GM18868 (cell line): ENCODE data around the gene METTL25B.

Experiments used
- ATAC-seq: cut with Tn5 transposase; IDR thresholded peaks from one replicate; pipeline ENCODE4 v1.9.1; 2021; ENCODE audit warnings: mild to moderate bottlenecking, moderate library complexity; ENCODE audit not compliant: unreplicated experiment

Gene METTL25B

DNA sequence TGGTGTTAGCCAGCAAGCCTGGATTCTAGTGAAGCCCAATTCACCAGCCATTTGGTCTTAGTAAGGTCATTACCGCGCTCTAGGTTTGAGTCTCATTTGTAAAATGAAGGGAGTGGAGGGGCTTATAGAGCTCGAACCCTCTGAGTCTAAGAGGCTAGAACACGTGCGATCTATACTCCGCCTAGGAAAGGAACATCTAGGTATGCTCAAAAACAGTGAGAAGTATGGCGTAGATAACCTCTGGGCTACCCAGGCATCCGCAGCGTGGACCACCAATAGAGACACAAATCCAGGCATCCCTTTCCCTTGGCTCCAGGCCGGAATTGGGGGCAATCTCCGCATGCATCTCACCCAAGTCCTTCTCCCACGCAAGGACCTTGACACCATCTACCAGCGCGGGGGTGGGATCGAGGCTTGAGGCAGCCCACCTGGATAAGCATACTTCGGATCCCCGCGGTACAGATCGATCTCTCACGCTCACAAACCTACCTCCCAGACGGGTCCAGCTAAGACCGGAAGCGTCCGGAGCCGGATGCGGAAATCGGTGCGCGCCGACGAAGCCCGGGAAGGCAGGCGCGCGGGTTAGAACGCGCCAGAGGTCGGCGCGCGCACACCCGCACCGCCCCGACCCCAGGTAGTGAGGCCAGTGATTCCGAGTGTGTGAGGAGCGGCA is at the start of gene METTL25B:
Gene METTL25B (plus strand): TSS at position 544 of the 673 bp plus-strand sequence. CDS start 636 bp downstream, outside the sequence.
- ATAC-seq: peak; percentile 56

DNA sequence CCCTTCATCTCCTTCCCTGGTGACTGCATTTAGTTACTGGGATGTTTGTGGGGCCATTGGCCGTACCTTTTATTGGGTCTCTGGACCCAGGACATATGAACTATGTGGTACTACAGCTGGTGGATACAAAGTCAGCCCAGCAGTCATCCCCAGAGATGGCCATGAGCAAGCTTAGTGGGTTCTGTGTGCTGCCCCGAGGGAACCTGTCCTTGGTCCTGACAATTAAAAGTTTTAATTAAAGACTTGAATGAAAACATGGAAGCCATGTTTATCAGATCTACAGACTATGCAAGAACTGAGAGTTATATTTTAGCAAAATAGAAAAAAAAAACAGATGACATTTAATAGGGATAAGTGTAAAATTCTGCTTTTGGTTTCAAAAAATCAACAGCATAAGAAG is 48.2 kb upstream of the METTL25B start:
- no peak for ATAC-seq

DNA sequence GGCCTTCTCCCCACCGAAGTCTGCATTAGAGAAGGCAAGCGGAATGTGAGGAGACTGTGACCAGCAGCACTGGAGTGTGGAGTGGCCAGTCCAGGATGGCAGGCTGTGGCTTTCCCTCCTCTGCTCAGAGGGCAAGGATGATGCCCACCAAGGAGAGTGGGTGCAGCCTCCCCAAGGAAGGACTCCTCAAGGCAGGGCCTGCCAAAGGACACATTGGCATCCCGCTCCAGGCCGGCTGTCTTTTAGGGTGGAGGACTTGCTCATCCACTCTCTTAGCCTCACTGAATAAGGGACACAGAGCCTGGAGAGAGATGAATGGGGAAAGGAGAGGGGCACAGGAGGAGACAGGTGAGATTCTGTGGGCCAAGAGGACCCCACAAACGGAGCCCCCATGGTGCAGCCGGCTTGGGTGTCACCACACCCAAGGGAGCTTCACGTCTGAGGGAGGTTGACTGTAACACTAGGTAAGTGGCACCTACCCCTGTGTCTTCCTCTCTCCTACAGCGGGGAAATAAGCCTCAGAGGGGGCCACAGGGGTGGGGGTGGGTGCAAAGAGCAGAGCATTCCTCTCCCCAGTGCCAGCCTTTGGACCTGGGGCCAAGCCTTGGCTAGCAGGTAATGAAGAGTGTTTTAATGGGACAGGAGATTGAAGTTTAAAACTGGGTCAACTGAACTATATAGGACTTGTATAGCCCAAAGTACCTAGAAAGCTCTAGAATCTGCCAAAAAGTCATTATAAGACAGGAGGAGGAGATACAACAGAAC is 46.9 kb upstream of the METTL25B start:
- ATAC-seq: no peak

DNA sequence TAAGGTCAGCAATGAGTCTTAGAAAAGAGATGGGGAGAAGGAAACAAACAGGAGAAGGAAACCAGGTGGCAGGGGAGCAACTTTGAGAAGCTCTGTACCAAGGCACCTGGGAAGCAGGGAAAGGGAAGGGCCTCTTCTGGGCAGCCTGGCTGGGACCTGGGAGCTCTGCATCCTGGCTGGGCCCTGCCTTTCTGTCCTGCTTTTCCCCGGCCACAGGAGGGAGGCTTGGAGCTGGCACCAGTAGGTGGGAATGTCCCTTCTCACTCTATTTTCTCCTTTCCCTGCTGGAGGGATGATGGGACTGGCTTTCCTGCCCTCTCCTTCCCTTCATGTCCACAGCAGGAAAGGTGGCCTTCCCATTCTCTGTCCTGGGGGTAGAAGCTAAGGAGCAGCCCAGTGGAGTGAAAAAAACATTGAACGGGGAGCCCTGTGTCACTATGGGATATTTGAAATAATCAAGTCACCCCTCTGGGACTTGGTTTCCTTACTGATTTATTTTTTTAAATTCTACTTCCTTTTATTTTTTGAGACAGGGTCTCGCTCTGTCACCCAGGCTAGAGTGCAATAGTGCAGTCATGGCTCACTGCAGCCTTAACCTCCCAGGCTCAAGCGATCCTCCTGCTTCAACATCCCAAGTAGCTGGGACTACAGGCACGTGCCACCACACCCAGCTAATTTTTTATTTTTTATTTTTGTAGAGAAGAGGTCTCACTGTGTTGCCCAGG is 45.9 kb upstream of the METTL25B start:
- no peak for ATAC-seq

DNA sequence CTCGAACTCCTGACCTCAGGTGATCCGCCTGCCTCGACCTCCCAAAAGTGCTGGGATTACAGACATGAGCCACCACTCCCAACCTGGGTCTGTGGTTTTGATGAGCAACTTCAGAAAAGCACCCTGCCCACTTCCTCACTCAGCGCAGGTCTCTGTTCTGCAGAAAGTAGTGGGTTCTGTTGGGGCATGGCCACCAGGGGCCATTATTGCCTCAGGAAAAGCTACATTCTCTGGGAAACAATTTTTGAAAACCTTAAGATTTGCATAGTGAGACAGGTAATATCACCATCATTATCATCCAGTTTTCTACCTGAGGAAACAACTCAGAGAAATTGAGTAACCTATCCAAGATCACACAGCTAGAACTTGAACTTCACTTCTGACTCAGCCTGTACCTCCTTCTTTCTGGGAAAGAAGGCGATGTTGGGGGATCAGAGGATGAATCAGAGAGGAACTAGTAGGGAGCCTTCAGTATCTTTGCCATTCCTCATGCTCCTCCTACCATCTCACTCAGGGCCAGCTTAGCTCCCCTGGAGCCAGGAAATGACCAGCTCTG is 44.0 kb upstream of the METTL25B start:
- ATAC-seq: no peak

DNA sequence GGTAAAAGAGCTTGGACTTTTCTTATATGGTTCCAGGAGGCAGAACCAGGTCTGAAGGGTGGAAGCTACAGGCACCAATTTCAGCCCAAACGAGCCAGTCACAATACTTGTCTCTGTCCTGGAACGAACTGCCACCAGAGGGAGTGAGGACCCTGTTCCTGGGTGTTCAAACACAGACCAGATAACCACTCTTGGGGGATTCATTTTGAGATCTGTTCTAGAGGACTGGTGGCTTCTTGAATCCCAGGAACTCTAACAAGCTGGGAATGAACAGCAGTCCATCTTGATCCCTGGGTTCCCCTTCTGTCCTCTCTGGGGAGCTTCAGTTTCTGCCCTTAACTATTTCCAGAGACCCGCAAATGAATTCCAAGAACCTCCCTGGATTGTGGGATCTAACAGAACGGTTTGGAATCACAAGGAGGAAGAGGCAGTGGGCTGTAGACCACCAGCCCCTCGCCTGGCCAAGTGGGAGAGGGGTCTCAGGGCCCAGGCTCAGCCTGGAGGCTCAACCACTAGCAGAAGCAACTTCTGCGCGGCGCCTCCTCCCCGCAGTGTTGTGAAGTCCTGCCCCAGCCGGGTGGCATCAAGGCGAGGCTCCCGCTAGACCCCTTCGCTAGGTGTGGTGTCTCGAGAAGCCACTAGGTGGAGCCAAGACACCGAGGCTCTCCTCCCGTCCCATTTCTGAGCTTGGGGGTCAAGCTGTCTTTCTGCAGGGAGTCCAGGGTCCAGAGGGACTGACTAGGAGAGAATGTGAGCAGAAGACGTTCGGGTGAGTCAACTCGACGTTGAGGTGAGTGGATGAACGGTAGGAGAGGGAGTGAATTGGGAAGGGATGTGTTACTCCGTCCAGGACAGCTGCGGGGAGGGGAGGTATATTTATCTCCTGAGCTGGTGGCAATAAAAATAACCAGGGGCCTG is 39.0 kb upstream of the METTL25B start:
- ATAC-seq: peak; percentile 63

DNA sequence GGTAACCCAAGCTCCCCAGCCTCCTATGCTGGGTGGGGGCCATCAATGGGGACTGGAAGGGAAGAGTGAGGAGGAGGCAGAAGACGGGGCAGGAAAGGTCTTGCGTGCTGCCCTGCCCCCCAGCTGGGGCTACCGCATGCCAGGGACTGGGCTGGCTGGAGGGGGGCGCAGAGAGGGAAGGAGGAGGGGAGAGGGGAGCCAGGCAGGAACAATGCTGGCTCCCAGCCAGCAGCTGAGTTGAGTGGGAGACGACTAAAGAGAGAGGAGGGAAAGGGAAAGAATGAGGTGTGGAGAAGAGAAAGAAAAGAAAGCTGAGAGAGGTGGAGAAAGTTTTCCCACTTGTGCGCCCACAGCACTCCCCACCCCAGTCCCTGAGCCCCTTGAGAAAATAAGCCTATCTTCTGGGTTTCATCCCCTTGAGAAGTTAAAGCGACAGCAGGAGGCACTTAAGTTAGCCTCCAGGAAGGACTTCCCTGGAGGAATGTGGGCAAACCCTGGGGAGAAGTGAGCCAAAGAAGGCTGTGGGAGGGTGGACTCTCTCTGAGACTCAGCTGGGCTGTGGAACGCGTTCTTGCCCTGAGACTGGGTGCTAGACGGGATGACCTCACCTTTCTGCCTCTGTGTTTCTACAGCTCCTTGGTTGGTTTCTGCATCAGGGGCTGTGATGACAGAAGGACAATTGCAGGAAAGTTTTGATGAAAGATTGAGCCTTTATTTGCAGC is 38.2 kb upstream of the METTL25B start:
- ATAC-seq: no peak

DNA sequence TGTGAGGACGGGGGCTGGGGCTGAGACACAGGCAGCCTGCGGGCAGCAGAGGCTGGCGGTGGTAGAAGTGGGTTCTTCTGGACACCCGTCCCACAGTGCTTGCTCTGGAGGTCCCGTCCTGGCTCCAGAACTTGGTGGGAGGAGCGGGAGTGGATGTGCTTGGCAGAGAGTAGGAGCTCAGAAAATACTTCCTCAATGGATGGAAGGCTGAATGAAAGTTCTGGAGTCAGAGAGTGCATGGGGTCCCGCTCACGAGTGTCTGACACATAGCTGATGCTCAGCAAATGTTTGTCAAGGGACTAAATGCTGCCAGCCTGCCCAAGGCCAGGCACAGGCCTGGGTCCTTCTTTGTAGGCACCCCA is 37.6 kb upstream of the METTL25B start:
- no peak for ATAC-seq

DNA sequence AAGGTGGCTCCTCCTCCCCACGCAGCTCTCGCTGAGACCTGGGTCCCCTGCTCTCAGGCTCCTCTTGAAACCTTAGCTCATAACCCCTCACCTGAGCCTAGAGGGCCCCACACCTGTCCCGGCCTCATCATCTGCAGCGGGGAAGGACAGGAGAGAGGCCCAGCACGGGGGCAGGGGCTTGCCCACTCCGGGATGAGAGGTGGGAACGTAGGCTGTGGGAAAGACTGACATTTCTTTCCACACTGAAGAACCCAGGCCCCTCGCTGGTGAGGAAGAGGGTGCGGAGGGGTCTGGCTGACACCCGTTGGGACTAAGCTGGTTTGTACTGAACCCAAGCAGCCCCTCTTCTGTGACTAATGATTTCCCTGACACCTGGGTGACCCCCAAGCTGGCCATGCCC is 37.1 kb upstream of the METTL25B start:
- ATAC-seq: no peak

DNA sequence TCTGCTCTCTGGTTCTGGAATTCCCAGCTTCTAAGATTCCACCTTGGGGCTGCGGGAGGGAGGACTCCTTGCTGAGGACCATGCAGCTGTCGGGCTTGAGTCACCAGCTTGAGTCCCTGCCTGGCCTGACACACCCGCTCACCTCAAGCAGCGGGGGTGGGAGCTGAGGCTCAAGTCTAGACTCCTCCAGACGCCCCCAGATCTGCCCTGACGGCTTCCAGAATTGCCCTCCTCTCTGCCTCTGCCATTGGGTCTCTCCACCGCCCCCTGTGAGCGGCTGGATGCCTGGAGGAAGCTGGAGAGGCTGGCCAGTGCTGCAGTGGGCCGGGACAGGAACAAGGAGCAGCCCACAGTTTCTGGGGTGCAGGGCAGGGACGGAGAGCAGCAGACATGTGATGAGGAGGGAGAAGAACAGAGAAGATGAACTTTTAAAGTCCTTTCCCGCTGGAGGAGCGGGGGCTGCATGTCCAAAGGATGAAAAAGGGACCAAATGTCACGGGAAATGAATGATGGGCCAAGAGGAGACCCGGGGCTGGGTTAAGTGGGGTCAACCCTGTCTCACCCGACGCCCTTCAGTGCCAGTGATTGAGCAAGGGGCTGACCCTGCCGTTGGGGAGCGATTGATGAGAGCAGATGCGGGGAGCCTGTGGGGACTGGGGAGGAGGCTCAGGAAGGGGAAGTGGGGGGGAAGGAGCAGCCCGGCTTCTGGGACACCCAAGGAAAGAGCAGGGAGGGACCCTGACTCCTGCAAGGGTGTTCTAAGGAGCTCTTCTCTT is 36.4 kb upstream of the METTL25B start:
- ATAC-seq: no peak

DNA sequence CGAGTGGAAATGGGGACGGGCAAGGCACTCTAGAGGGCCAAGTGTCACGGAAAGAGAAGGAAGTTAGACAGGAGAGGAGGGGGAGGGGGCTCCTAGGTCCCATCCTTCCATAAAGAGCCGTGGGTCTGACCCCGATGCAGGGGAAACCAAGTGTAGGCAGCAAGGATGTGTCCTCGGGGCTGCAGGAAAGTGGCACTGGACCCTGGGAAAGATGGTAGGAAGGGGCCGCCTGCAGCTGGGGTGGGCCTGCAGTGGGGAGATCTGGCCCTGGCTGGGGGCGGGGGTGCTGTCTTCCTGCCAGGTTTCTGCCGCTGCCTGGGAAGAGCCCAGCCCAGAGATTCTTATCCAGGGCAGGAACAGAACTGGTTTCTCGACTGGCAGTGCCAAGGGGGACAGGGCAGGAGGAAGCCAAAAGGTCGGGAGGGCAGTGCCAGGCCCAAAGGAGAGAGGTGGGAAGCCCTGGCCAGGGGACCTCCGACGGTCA is 35.8 kb upstream of the METTL25B start:
- ATAC-seq: no peak

DNA sequence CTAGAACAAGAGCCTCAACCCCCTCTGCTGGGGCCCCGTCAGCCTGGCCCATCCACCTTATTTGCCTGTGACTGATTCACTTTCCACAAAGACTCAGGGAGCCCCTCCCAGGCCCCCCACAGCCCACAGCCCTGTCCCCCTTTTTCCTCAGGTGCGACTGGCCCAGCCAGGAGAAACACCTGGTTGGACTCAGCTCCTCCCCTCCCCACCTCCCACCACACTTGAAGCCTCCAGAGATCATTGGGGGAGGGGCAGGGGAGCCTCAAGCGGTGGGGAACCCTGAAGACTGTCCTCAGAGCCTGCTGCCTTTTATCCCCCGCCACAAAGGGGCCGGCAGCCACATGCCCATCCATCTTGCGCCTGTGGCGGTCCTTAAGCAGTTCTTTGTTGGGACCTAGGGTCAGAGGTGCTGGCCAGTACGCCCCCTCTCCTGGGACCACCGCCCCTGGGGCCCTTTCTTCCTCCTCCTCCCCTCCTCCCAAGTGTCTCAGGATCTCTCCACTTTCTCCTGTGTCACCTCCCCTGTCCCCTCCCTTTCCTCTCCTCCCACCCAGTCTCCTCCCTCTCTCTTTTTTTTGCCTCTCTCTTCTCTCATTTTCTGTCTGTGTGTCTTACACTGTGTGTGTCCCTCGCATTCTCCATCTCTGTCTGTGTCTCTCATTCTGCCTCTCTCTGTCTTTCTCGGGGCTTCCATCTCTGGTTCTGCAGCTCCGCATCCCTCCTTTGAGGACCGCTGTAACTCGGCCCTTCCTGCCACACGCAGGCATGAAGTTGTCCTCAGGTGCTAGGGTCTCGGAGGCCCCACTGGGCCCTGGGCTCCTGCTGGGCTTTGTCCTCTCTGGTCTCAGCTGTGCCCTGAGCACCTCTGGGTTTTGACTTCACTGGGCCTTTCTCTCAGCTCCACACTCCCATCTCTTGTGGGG is 35.1 kb upstream of the METTL25B start:
- no peak for ATAC-seq

DNA sequence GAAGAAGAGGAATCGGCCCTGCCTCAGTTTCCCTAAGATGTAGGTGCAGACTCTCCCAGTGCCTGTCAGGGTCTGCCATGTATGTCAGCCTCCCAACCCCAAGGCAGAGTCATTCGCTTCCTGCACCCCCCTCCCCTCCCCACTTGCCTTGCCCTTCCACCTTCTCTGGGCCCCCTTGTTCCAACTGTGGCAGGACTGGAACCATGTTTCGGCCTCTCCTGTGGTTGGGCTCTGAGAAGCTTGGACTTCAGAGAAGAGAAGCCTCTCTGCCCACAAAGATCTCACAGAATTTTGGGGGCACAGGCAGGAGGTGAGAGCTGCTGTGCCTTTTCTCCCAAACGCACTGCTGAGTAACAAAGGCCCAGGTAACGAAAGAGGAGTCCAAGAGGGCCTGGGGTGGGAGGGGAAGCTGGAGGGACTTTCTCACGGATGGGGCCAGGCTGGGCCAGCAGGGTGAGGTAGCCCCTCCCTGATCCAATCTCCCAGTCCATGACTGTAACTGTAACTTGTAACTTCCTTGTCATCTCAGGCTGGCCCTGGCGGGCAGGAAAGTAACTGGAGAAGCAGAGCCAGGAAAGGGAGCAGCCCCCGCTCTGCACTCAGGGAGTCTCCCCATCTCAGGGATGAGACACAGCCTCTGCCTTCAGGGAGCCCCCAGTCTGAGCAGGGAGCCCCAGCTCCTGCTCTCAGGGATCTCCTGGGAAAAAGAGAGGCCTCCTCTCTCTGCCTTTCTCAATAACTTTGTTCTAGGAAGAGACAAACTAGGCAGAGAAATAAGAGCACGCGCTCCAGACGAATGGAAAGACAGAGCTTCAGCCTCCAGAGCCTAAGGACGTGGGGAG is 34.2 kb upstream of the METTL25B start:
- ATAC-seq: no peak

DNA sequence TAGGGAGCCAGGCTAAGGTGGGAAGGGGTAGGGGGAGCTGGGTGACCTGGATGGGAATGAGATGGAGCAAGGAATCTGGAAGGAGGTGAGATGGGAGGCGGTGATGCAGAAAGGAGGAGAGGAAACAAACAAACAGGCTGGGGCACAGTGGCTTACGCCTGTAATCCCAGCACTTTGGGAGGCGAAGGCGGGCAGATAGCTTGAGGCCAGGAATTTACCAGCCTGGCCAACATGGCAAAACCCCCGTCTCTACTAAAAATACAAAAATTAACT is 33.6 kb upstream of the METTL25B start:
- ATAC-seq: no peak

DNA sequence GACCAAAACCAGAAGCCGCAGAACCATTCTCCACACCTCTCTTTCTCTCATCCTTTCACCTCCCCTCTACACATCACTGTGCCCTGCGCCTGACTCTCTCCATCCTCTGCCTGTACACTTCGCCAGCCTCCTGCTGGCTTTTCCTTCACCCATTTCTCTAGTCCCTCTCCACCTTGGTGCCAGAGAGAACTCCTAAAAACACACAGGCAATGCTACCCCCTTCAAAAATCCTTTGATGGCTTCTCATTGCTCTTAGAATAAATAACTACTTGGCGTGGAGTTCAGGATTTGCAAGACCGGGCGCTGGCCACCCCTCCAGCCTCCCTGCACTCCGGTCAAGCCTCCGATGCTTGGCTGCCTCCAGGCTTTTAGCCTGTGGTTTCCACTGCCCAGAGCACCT is 31.5 kb upstream of the METTL25B start:
- no peak for ATAC-seq

DNA sequence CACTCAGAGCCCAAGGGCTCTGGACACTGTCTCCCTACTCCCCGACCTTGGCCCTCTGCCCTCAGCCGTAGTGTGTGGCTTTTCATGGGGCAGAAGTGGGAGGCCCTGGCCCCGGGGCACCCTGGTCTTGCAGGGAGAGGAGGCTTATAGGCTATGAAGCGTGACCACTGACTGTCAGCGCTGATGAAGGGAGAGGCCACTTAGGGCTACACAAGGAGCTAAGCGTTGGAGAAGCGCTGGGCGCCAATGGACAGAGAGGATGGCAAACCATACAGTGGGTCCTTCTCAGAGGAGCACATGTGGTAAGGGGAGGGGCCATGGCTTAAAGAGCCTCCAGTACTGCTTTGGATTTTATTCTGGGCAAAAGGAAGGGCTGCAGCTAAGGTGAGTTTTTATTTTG is 30.8 kb upstream of the METTL25B start:
- no peak for ATAC-seq

DNA sequence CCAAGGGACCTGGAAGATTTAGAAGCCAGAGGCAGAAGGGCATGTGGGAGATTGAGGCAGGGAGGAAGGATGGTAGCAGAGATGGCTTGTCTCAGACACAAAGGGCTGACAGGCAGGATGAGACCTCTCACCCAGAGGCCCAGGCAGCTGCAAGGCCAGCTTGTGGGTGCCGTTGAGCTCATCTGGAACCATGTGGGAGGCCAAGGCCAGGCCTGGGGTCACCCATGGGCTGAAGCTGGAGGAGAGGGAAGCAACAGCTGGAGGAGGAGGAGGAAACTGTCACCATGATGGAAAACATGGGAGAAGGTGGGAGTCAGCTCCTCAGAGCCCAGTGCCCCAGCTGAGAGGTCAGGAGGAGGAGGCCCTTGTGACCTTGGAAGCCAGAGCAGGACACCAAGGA is 29.3 kb upstream of the METTL25B start:
- no peak for ATAC-seq
